Measurements from ENCODE around the gene SYNJ2.

The SYNJ2 gene

DNA sequence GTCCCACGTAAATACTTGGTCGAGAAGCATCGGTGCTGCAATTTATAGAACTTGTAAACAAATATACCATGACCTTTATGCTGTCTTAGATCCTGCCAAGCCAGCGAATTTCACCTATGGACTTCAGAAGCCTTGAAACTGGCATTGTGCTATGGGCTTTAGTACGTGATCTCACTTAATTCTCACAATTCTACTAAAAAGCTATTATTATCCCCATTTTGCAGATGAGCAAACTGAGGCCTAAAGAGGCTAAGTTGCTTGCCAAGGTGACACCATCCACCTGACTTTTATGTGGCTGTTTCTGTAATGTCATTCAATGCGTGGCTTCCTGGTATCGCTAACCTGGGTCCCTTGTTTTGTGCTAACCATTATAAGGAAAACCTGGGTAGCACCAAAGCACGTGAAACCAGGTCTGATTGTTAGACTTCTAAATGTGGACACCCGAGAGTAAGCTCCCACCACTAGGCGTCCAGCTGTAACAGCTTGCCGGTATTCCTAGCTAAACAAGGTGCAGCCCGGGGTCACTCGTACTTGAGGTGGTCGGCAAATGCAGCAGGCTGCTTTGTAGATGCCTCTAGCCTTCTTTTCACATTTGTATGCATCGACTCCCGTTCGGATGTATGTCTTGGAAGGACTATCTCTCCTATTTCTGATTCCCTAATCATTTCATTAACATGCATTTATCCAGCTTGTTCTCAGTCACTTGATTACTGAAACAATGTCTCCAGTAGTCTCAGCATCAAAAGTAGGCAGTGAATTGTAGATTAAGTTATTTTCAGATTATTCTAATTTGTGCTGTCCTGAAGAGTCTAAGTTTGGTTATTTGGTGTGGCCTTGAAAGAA, 1.1 kb downstream of the SYNJ2 start:
- DNase-seq = peak; percentile 7

DNA sequence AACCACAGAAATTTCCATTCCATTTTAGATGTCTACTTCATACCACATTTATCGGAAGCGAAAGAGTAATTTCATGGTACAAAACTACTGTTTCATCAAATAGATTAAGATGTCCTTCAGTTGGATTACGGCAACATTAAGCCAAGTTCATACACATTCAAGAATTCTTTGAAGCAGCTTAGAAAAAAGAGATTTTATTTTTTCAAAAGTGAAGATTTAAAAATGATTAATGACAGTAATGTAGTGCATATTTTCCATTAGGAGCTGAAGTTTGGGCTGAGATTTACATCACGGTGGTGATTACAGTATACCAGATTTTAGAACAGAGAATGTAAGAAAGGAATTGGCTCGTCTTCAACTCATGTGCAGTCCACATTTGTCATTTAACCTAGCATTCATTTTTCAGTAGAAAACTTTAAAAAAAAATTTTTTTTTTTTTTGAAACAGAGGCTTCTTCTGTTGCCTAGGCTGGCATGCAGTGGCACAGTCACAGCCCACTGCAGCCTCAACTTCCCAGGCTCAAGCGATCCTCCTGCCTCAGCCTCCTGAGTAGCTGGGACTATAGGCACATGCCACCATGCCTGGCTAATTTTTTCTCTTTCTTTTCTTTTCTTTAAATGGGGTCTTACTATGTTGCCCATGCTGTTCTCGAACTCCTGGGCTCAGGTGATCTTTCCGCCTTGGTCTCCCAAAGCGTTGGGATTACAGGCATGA, 1.9 kb downstream of the SYNJ2 start:
- no peak for DNase-seq

DNA sequence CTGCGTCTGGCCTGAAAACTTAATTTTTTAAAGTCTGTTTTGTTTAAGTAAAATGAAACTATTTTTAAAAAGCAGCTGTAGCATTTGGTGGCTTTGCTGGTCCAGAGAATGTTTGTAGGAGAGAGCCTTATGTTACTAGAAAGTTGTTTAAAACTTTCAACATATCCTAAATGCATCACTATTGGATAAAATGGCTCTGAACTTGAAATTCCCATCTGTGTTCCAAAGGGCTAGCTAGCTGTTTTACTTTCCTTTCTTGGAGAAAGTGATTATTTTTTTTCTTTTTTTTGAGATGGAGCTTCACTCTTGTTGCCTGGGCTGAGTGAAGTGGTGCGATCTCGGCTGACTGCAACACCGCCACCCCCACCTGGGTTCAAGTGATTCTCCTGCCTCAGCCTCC, 2.5 kb downstream of the SYNJ2 start:
- no peak for DNase-seq

DNA sequence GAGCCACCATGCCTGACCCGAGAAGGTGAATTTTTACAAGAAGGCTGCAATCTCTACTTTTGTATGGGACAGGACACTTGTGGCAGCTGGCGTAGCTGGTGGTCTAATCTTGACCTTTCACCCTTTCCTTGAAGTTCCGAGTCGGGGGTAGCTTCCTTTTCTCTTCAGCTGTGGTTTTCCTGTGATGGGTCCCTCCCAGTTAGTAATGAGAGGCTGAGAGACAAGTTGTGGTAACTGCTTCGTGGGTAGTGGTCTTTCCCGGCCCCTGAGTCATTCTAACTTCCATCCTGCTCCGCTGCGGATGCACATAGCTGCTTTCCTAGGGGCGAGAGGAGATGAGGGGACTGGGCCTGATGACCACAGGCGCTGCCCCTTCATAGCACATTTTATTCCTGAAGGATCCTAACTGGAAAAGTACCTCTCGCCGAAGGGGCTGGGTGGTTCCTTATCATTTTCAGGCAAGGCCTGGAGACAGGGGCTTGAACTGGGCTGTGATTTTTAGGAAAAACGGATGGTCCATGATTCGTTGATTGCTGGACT, 3.1 kb downstream of the SYNJ2 start:
- DNase-seq = no peak

DNA sequence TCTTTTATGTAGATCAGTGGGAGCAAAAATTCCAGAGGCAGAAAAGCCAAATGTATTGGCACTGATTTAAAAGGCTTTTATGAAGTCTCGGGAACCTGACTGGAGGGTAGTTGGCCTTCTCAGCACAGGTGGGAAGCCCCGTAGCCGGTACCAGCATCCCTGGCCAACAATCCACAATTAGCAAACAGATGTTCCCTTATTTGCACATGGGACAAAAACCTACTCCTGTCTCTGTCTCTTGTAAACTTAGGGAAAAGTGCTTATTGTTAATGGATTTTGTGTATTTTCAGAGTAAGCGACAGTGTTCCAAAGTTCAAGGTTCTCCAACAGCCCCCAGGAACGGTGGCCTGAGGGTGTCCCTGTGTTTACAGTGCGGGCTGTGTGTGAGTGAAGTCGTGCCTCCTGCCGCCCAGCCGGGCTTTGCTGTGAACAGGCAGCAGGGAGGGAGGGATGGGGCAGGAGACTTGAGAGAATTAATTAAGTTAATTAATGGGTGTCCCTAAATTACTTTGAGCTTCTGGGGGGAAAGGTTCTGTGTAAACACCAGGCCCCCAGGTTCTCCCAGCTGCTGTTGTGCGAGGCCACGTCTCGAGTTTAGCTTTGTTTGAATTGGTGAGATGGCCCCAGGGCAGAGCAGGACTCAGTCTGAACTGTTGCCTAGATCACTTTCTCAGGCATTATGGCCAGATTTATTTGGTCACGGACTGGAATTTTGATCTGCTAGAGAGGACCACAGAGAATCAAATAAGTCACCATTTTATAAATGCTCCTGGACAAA, 3.9 kb downstream of the SYNJ2 start:
- no peak for DNase-seq

DNA sequence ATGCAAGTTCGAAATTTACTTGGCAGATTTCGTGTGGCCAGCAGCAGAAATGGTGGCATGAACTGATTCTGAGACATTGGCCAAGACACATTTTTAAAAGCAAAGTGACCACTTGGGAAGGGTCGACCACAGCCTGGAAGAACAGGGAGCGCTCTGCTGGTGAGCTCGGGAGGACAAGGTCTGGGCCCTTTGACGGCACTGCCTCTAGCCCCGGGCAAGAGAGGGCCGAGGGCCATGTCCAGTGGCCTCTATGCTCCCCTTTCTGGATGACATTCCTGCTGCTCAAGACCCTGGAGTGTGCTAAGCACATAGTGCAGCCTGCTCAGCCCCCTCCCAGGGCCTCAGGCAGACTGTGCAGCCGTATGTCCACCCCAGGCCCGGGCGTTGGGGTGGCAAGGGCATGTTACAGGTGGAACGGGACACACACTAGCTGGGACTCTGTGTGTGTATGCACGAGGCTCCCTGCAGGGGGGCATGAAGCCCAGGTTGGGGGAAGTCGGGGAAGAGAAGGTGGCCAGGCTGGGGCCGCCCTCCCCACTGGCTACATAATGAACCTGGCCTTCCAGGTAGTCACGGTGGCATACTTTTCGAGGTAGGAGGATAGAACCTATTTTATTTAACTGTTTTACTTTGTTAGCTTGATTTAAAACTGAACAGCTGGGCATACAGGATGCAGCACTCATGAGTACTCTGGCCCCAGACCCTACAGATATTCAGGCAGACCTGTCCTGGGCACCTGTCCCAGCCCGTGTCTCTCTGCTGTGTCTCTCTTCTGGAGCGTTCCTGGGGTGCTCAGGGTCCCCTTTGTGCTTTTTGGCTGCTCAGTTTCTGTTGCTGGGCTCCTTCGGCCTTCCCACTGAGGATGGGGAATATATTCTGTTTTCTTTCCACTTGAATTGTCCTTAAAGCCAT, 6.4 kb downstream of the SYNJ2 start:
- no peak for DNase-seq

DNA sequence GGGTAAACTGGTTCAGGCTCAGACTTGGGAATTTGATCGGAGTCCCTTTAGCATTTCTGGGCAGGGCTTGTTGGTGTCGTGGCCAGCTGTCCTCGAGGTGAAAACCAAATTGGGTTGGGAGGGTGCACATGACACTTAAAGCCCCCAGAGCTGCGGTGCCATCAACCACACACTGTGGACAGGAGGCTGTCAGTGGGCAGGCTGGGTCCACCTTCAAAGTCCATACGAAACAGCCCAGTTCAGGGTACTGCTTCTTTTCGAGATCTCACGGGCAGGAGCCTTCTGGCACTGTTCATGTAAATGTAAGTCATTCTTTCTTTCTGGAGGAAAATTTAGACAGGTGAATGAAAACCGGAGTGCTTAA, 7.0 kb downstream of the SYNJ2 start:
- DNase-seq = no peak

DNA sequence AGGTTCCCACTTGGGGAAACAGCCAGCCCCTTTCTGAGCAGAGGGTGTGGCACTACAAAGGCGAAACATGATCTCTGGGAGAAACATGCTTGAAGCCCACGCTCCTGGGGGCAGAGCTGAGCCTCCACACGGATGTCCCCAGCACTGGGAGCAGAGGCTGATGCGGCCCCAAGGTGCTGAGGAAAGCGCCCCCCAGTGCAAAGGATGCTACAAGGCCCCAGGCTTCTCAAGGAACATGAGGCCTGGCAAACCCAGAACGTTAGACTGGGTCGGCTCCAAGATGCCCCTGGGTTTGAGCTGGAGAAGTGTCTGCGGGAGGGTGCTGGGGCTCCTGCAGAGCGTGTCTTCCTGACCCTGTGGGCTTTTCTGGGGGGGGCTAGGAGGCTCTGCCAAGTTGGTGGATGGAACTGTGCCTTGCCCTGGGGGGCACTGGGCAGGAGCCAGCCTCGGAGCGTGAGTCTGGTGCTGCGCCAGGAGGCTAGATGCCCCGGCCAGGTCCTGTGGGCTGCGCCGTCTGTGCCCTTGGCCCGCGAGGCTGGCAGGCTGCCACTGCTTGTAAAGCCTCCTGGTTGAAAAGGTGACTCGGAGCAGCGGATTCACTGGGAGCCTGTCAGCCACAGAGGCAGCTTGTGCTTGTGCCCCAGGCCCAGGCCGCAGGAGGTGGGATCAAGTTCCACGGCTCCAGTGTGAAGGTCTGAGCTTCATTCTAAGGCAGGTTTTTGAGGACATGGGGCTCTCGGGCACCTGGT, 8.1 kb downstream of the SYNJ2 start:
- DNase-seq = no peak

DNA sequence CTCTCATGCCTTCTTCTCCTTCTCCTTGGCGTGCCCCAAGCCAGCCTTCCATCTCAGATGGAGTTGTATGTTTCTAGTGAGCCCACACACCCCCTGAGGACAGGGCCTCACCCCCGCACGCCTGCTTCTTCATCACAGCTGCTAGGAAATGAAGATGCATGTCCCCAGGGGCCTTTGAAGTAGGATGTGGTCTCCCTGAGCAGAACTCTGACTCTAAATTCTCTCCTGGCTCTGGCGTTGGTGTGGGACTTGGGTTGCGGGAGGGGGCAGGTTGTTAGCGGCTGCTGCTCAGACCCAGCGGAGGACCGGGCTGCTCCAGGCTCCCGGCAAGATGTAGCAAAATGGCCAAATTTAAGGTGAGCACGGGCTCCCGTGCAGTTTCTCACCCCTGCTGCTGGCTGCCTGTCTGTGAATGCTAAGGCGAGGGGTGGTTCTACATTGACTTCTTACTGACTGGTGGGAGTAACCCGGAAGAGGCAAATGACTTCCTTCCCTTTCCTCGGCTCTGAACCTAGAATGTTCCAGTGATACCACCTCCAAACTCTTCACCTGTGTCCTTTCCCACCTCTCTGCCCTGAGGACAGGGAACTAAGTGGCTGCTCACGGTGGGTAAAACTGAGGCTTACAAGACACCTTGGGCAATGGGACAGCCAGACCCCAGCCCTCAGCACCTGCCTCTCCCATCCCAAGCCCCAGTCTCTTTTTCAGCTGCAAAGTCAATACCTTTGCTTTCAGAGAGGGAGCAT, 8.8 kb downstream of the SYNJ2 start:
- DNase-seq = peak; percentile 17

DNA sequence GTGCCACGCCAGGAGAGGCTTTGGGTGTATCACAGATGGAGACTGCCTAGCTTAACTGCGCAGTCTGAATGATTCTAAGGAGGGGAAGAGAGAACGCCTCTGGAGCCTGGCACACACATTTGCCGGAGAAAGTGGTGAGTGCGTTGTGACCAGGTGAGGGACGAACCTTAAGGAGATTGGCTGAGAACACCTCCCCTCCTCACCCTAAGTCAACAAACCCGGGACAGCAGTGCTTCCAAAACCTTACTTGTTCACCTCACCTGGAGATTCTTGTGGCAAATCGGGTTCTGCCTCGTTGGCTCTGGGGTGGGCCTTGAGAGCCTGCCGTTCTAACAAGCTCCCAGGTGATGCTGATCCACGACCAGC, 9.4 kb downstream of the SYNJ2 start:
- no peak for DNase-seq

DNA sequence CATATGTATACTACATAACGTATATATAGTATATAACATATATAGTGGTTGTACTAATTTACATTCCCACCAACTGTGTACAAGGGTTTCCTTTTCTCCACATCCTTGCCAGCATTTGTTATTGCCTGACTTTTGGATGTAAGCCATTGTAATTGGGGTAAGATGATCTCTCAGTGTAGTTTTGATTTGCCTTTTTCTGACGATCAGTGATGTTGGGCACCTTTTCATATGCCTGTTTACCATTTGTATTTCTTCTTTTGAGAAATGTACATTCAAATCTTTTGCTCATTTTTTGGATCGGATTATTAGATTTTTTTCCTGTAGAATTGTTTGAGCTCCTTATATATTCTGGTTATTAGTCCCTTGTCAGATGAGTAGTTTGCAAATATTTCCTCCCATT, 11.4 kb downstream of the SYNJ2 start:
- DNase-seq = no peak

DNA sequence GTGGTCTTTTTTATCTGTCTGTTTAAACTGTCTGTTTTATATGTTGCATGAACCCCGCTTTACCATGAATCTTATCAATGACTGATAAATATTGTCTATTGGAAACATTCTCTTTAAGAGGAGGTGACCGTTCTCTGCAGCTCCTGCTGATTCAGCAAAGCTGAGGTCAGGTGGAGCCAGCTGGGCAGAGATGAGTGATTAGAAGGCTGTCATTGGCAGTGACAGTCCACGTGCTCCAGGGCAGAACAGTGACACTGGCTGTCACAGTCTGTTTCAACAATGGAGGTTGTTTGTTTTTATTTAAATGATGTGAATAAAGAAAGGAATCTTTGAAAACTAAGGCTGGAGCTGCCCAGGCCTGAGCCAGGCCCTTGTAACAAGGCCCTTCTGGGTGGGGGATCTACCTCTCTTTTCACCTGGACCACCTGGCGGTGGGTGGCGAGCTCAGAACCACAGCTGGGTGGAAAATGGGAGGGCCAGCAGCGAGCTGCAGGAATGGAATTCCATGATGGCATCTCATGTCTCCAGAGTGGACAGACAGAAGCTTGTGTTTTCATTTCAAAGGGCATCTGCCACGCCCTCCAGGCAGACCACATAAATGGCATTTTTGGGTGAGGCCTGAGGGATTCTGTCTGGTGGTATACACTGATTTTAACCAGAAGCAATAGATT, 12.6 kb downstream of the SYNJ2 start:
- no peak for DNase-seq

DNA sequence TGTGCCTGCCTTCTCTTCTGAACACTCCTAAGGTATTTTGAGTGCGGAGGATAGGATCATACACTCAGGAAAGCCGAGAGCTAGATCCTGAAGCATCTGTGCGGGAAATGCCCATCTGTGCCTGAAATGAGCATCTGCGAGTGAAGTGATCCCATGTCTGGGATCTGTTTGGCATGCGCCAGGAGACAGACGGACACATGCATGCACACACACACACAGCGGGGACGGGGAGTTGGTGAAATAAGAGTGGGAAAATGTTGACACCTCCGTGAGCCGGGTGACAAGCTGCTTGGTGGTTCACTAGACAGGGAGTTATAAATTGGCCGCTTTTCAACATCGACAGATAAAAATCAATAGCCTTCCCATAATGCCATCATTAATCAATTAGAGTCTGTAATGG, 13.8 kb downstream of the SYNJ2 start:
- DNase-seq = no peak

DNA sequence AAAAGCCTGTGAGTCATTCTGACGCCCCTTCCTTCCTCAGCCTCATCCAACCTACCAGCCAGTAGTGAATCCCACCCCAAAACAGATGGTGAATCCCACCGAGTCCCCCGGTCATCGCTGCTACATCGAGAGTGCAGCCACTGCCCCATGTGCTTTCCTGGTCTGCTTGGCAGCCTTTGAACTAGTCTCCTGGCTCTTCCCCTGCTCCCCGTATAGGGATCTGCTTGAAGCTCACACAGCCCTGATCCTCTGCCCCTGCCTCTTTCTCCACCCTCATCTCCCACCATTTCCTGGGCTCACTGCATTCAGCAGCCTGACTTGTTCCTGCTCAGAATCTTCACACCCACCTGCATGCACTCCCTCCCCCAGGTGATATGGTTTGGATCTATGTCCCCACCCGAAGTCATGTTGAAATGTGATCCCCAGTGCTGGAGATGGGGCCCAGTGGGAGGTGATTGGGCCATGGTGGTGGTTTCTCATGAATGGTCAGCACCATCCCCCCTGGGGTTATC, 14.6 kb downstream of the SYNJ2 start:
- DNase-seq = no peak

DNA sequence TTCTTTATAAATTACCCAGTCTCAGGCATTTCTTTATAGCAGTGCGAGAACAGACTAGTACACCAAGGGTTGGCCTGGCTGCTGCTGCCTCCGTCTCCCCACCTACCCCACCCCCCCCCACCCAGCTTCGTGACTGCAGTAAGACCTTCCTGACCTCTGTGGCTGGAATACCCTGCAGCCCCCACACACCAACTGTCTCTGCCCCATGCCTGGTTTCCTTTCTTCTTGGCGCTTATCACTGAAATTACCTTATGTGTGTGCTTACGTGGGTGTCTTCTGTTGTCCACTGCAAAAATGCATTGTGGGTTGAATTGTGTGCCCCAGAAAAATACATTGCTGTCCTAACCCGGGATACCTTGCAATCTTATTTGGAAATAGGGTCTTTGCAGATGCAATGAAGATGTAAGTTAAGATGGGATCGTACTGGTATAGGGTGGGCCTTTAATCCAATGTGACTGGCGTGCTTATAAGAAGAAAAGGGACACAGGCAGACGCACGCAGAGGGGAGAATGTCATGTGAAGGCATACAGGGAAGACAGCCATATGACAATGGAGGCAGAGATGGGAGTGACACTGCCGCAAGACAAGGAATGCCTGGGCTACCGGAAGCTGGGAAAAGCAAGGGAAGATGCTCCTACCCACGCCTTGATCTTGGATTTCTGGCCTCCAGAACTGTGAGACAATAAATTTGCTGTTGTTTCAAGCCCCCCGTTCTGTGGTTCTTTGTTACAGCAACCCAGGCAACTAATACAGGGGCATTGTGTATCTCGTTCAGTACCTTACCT, 15.4 kb downstream of the SYNJ2 start:
- no peak for DNase-seq

DNA sequence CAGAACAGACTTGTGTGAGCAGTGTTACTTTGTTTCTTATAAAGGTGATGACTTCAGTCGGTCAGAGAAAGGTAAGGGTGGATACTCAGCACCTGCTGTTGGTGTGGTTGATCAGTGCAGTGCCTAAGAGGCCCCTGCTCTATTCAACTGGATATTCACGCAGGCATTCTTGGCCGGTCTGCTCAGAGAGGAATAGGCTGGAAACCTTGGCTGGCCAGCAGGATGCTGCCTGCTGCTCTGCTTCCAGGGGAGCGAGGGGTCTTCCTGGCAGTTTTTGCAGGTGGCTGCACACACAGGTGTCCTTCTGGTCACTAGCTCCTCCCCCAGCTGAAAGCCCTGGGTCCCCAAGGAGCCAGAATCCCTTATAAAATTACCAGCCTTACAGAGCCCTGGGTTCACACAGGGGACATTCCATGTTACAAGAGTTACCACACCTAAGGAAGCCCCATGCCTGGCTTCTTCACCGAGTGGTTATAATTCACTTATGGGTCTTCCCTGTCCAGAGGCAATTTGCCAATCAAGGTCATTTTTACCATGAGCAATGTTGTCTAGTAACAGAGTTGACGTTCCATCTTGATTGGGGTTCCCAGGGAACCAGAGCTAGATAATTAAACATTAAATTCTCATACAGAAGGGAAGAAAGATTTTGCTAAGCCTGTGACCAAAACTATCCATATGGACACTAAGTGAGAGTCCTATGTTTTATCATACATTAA, 16.4 kb downstream of the SYNJ2 start:
- DNase-seq = no peak

DNA sequence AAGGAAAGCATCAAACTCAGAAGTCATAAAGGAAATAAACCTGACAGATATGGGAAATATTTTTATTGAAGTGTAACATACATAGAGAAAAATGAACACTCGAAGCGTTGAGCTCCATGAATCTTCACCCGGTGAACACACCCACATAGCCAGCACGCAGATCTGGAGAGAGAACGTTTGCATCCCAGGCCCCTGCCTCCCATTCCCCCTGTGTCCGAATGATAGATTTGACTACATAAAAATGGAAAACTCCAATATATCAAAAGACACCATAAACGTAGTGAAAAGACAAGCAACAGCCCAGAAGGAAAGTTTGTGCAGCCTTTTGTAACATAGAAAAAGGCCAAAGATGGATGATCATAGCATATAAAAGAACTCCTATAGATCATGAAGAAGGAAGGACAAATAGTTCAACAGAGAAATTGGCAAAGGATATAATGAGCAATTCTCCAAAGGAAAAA, 17.1 kb downstream of the SYNJ2 start:
- DNase-seq = no peak

Measured in central memory CD4-positive, alpha-beta T cell (primary cell).